Fibroblast of pulmonary artery (primary cell): Measurements from ENCODE around the gene SLC25A21.

ENCODE experiments used
- DNase-seq: peaks from one replicate; pipeline ENCODE4 v3.0.0-alpha.2; 2010; ENCODE audit warnings: low read depth
- H3K4me3 ChIP-seq: replicated peaks from 2 replicates; pipeline ENCODE4 v1.5.1; 2011; ENCODE audit warnings: low read depth, mild to moderate bottlenecking, control low read depth, low read length, moderate library complexity
- CTCF ChIP-seq: IDR thresholded peaks from 2 replicates; pipeline ENCODE4 v1.5.1; 2011; ENCODE audit warnings: mild to moderate bottlenecking, control low read depth, low read length, inconsistent platforms; ENCODE audit errors: missing control alignments

Gene SLC25A21

GRCh38 chr14:36690311-36691040, 481.9 kb downstream of the SLC25A21 start:
- H3K4me3 ChIP-seq, result no peak overlapping the region
- no peak for TF ChIP-seq CTCF
- DNase-seq, result peak; percentile 1

- DNase-seq, result no peak
- no peak for TF ChIP-seq CTCF
- no peak overlapping the region for H3K4me3 ChIP-seq
Observed at GRCh38 chr14:36684946-36685345, 487.5 kb downstream of the SLC25A21 start.

- no peak for TF ChIP-seq CTCF
- no peak for DNase-seq
- H3K4me3 ChIP-seq, result no peak overlapping the region
Observed at GRCh38 chr14:36683083-36683724, 489.2 kb downstream of the SLC25A21 start.

- no peak overlapping the region for H3K4me3 ChIP-seq
- no peak for TF ChIP-seq CTCF
- DNase-seq, result no peak
Observed at GRCh38 chr14:36682338-36682737, 490.1 kb downstream of the SLC25A21 start.

GRCh38 chr14:36676236-36676635, 496.2 kb downstream of the SLC25A21 start:
- TF ChIP-seq CTCF, result no peak
- DNase-seq, result no peak
- H3K4me3 ChIP-seq, result no peak overlapping the region

- TF ChIP-seq CTCF, result no peak
- no peak overlapping the region for H3K4me3 ChIP-seq
- DNase-seq, result no peak
Observed at GRCh38 chr14:36675581-36675980, 496.8 kb downstream of the SLC25A21 start.

GRCh38 chr14:36674659-36675058, 497.7 kb downstream of the SLC25A21 start:
- no peak for DNase-seq
- H3K4me3 ChIP-seq, result no peak overlapping the region
- no peak for TF ChIP-seq CTCF
